ENCODE results near the gene ANKMY2. TPM values are rescaled to one million over a fixed set of nuclear protein-coding genes. Genes with fewer than 3 reads are reported as not detected.
A peak's percentile ranks its signal among the peaks of the same experiment; 100 is the strongest.

Gene ANKMY2
- total and polyA plus RNA-seq, 2 donors from 2014 or later, result 19.3 to 21.9 TPM

DNA sequence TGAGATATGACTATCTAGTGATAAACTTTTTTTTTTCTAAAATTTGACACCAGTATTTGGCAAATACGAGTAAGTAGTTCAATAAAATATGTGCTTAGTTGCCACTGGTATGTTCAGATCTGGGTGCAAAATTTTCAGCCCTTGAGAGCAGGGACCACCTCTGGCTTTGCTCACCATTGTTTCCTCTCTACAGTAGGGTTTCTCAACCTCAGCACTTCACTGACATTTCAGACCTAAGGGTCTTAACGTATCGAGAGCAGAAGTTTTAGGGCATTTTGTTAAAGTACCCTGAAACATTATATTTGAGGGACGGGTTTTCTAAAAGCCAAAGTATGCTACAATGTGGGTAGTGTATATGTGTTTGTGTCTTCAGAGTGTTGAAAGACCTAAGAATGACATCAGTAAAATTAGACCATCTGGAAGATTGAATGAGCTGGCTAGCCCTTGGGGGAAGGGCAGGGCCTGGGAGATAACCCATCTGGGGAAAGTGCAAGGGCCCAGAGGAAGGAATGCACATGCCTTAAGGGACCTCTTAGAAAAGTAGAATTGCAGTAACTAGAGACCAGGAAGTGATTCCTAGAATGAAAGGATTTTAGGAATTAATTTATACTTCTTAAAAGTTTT is 12.2 kb upstream of the ANKMY2 start:
- no peaks in the 10 kb centered on the region for H3K27me3 ChIP-seq (ENCODE audit: control insufficient read depth, insufficient read depth, low read length)
- H3K27ac ChIP-seq (ENCODE audit: low read depth in 2 of 2, low read length in 2 of 2), result no peak overlapping the region
- H3K9ac ChIP-seq (ENCODE audit: low read length in 3 of 3), result no peak overlapping the region
- no peaks in the 10 kb centered on the region for H3K36me3 ChIP-seq (ENCODE audit: control insufficient read depth in 2 of 3, insufficient read depth in 3 of 3, low read length in 3 of 3)
- H3K4me3 ChIP-seq (ENCODE audit: low read length in 3 of 3), result no peak overlapping the region
- H3K9me3 ChIP-seq (ENCODE audit: control insufficient read depth in 2 of 3, insufficient read depth in 1 of 3, low read length in 3 of 3), result no peaks in the 10 kb centered on the region
- DNase-seq (peak in 1 of 5 donors; percentile 30), FAIRE-seq (no peak)
- TF ChIP-seq, protein P1, sequence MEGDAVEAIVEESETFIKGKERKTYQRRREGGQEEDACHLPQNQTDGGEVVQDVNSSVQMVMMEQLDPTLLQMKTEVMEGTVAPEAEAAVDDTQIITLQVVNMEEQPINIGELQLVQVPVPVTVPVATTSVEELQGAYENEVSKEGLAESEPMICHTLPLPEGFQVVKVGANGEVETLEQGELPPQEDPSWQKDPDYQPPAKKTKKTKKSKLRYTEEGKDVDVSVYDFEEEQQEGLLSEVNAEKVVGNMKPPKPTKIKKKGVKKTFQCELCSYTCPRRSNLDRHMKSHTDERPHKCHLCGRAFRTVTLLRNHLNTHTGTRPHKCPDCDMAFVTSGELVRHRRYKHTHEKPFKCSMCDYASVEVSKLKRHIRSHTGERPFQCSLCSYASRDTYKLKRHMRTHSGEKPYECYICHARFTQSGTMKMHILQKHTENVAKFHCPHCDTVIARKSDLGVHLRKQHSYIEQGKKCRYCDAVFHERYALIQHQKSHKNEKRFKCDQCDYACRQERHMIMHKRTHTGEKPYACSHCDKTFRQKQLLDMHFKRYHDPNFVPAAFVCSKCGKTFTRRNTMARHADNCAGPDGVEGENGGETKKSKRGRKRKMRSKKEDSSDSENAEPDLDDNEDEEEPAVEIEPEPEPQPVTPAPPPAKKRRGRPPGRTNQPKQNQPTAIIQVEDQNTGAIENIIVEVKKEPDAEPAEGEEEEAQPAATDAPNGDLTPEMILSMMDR (IDR thresholded peaks at IDR 0.05; ENCODE audit: borderline replicate concordance, extremely low read depth, insufficient read depth), result no peak
- intact Hi-C loops (cut with DNase I), result no loop called here
- peaks cover 0 to 3% (median 0%) of the 10 kb centered on the region in 3 donors for H3K4me1 ChIP-seq (ENCODE audit: control insufficient read depth in 2 of 3, insufficient read depth in 2 of 3, low read depth in 1 of 3, low read length in 3 of 3)

DNA sequence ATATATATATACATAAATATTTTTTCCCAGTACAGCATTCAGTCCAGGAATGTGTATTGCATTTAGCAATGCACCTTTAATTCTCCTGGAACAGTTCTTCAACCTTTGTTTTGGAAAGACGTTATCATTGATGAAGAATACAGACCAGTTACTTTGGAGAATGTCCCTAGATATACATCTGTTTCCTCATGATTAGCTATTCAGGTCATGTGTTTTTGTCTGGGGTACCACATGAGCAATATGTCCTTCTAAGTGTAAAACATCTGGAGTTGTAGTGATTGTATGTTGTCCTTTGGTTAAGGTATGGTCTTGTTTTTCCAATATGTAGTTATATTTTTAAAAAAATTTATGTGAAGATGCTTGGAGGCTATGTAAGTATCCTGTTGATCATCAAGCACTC is 10.6 kb upstream of the ANKMY2 start:
- Histone ChIP-seq H3K4me1 (ENCODE audit: control insufficient read depth in 2 of 3, insufficient read depth in 2 of 3, low read depth in 1 of 3, low read length in 3 of 3) (peaks cover 0 to 2% (median 0%) of the 10 kb centered on the region in 3 donors), H3K36me3 (ENCODE audit: control insufficient read depth in 2 of 3, insufficient read depth in 3 of 3, low read length in 3 of 3) (no peaks in the 10 kb centered on the region), H3K9me3 (ENCODE audit: control insufficient read depth in 2 of 3, insufficient read depth in 1 of 3, low read length in 3 of 3) (no peaks in the 10 kb centered on the region), H3K27me3 (ENCODE audit: control insufficient read depth, insufficient read depth, low read length) (no peaks in the 10 kb centered on the region), H3K9ac (ENCODE audit: low read length in 3 of 3) (no peak overlapping the region), H3K27ac (ENCODE audit: low read depth in 2 of 2, low read length in 2 of 2) (no peak overlapping the region), H3K4me3 (ENCODE audit: low read length in 3 of 3) (no peak overlapping the region)
- FAIRE-seq (no peak), DNase-seq (no peak)
- intact Hi-C loops (cut with DNase I), result no loop called here
- TF ChIP-seq, protein P1 (IDR thresholded peaks at IDR 0.05; ENCODE audit: borderline replicate concordance, extremely low read depth, insufficient read depth), result no peak

DNA sequence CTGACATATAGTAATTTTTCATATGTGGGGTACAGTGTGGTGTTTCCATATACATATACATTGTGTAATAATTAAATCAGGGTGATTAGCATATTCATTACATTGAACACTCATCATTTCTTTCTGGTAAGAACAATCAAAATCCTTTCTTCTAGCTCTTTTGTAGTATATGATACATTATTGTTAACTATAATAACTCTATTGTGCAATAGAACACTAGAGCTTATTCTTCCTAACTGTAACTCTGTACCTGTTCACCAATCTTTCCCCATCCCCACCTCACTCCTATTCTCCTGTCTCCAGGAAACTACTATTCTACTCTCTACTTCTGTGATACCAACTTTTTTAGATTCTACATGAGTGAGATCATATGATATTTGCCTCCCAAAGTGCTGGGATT is 9.8 kb upstream of the ANKMY2 start:
- Histone ChIP-seq H3K4me1 (ENCODE audit: control insufficient read depth in 2 of 3, insufficient read depth in 2 of 3, low read depth in 1 of 3, low read length in 3 of 3) (no peaks in the 10 kb centered on the region), H3K36me3 (ENCODE audit: control insufficient read depth in 2 of 3, insufficient read depth in 3 of 3, low read length in 3 of 3) (no peaks in the 10 kb centered on the region), H3K27me3 (ENCODE audit: control insufficient read depth, insufficient read depth, low read length) (no peaks in the 10 kb centered on the region), H3K9me3 (ENCODE audit: control insufficient read depth in 2 of 3, insufficient read depth in 1 of 3, low read length in 3 of 3) (no peaks in the 10 kb centered on the region), H3K9ac (ENCODE audit: low read length in 3 of 3) (no peak overlapping the region), H3K27ac (ENCODE audit: low read depth in 2 of 2, low read length in 2 of 2) (no peak overlapping the region), H3K4me3 (ENCODE audit: low read length in 3 of 3) (no peak overlapping the region)
- FAIRE-seq (no peak), DNase-seq (no peak)
- intact Hi-C loops (cut with DNase I), result no loop called here
- TF ChIP-seq, protein P1 (IDR thresholded peaks at IDR 0.05; ENCODE audit: borderline replicate concordance, extremely low read depth, insufficient read depth), result no peak

DNA sequence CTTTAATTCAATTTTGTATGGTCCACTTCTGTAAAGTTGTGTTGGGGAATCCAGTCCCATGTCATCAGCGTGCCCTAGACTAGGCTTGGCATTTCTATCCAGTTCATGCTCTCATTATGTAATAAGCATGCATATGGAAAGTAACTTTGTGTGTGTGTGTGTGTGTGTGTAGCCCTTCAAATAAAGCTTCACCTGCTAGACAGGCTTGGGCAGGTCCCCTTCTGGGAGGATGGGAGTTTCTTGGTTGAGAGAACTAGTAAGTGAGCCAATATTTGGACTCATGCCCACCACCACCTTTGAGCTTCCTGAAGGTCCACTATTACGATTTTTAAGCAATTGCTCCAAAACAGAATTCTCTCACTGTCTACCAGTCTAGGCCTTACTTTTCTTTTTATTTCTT is 7.3 kb upstream of the ANKMY2 start:
- no peaks in the 10 kb centered on the region for H3K4me1 ChIP-seq (ENCODE audit: control insufficient read depth in 2 of 3, insufficient read depth in 2 of 3, low read depth in 1 of 3, low read length in 3 of 3)
- no peaks in the 10 kb centered on the region for H3K27me3 ChIP-seq (ENCODE audit: control insufficient read depth, insufficient read depth, low read length)
- H3K27ac ChIP-seq (ENCODE audit: low read depth in 2 of 2, low read length in 2 of 2), result no peak overlapping the region
- no peaks in the 10 kb centered on the region for H3K36me3 ChIP-seq (ENCODE audit: control insufficient read depth in 2 of 3, insufficient read depth in 3 of 3, low read length in 3 of 3)
- TF ChIP-seq, protein P1 (IDR thresholded peaks at IDR 0.05; ENCODE audit: borderline replicate concordance, extremely low read depth, insufficient read depth), result no peak
- H3K4me3 ChIP-seq (ENCODE audit: low read length in 3 of 3), result no peak overlapping the region
- intact Hi-C loops (cut with DNase I), result no loop called here
- H3K9ac ChIP-seq (ENCODE audit: low read length in 3 of 3), result no peak overlapping the region
- H3K9me3 ChIP-seq (ENCODE audit: control insufficient read depth in 2 of 3, insufficient read depth in 1 of 3, low read length in 3 of 3), result no peaks in the 10 kb centered on the region
- FAIRE-seq, result no peak
- peak in 1 of 5 donors; percentile 48 for DNase-seq
